GM23338 (cell line): ENCODE measurements around the gene SCN3B. TPM values are rescaled to one million over a fixed set of nuclear protein-coding genes. Genes with fewer than 3 reads are reported as not detected.
A peak's percentile ranks its signal among the peaks of the same experiment; 100 is the strongest.

ENCODE experiments used
- ATAC-seq: fragments of 200-7000 bp; cut with Tn5 transposase; 3 replicates; pipeline ENCODE4 v1.9.1; 2020
- DNase-seq: peaks from one replicate; pipeline ENCODE4 v3.0.0-alpha.2; 2015; ENCODE audit warnings: low spot score
- H2AFZ ChIP-seq: fragments of 200-600 bp; sonication (generic); 2 replicates; pipeline ENCODE4 v1.8.0; 2016; ENCODE audit warnings: antibody characterized with exemption, mild to moderate bottlenecking, moderate library complexity
- H3F3A ChIP-seq: fragments of 200-600 bp; sonication (generic); replicated peaks from 2 replicates; pipeline ENCODE4 v1.8.0; 2017; ENCODE audit warnings: antibody characterized with exemption, mixed run types, low read depth
- H3K27ac ChIP-seq: fragments of 200-600 bp; sonication (generic); 2 replicates; pipeline ENCODE4 v1.6.1; 2016; ENCODE audit warnings: low read depth
- H3K27me3 ChIP-seq: fragments of 200-600 bp; sonication (generic); 2 replicates; pipeline ENCODE4 v1.8.0; 2016; ENCODE audit warnings: mild to moderate bottlenecking, mixed run types, moderate library complexity; ENCODE audit not compliant: insufficient read depth
- H3K36me3 ChIP-seq: fragments of 200-600 bp; sonication (generic); 2 replicates; pipeline ENCODE4 v1.8.0; 2016; ENCODE audit warnings: mild to moderate bottlenecking; ENCODE audit not compliant: insufficient read depth
- H3K4me1 ChIP-seq: fragments of 200-600 bp; sonication (generic); 2 replicates; pipeline ENCODE4 v1.8.0; 2016; ENCODE audit warnings: mild to moderate bottlenecking, moderate library complexity; ENCODE audit not compliant: insufficient read depth
- H3K4me2 ChIP-seq: fragments of 200-600 bp; sonication (generic); 2 replicates; pipeline ENCODE4 v1.7.1; 2017; ENCODE audit warnings: mixed run types
- H3K4me3 ChIP-seq: fragments of 200-600 bp; sonication (generic); 2 replicates; pipeline ENCODE4 v1.6.1; 2016; ENCODE audit warnings: mixed run types
- H3K79me2 ChIP-seq: fragments of 200-600 bp; sonication (generic); replicated peaks from 2 replicates; pipeline ENCODE4 v1.8.0; 2017; ENCODE audit warnings: mild to moderate bottlenecking; ENCODE audit not compliant: insufficient read depth
- H3K9me2 ChIP-seq: fragments of 200-600 bp; sonication (generic); 2 replicates; pipeline ENCODE4 v1.8.0; 2017; ENCODE audit not compliant: insufficient read depth
- H4K20me1 ChIP-seq: fragments of 200-600 bp; sonication (generic); replicated peaks from 2 replicates; pipeline ENCODE4 v1.8.0; 2017; ENCODE audit warnings: mild to moderate bottlenecking; ENCODE audit not compliant: insufficient read depth
- H3K27ac Mint-ChIP-seq: 2 replicates; pipeline ENCODE4 v1.8.0; 2020; ENCODE audit warnings: inconsistent platforms, mild to moderate bottlenecking, moderate library complexity, mixed read lengths
- H3K27me3 Mint-ChIP-seq: 3 replicates; pipeline ENCODE4 v1.8.0; 2022; ENCODE audit warnings: low read depth, mild to moderate bottlenecking, moderate library complexity, mixed read lengths, inconsistent platforms; ENCODE audit not compliant: insufficient read depth, poor library complexity
- H3K36me3 Mint-ChIP-seq: 3 replicates; pipeline ENCODE4 v1.8.0; 2021; ENCODE audit warnings: low read depth, mild to moderate bottlenecking, inconsistent platforms, moderate library complexity, mixed read lengths
- H3K4me1 Mint-ChIP-seq: 3 replicates; pipeline ENCODE4 v1.8.0; 2020; ENCODE audit warnings: mild to moderate bottlenecking, inconsistent platforms, mixed read lengths
- H3K4me3 Mint-ChIP-seq: 3 replicates; pipeline ENCODE4 v1.8.0; 2021; ENCODE audit warnings: moderate library complexity, mild to moderate bottlenecking, inconsistent platforms, mixed read lengths
- H3K9me3 Mint-ChIP-seq: 3 replicates; pipeline ENCODE4 v1.8.0; 2020; ENCODE audit warnings: moderate library complexity, mild to moderate bottlenecking, inconsistent platforms, mixed read lengths
- CREB1 ChIP-seq: fragments of 250-450 bp; sonication (Bioruptor Pico); IDR thresholded peaks from 2 replicates; pipeline ENCODE4 v1.5.0; 2020; ENCODE audit warnings: low read depth, mild to moderate bottlenecking, moderate library complexity
- JUNB ChIP-seq: IDR thresholded peaks from one replicate; pipeline ENCODE4 v1.6.1; 2016; ENCODE audit warnings: antibody characterized with exemption; ENCODE audit not compliant: unreplicated experiment
- NANOG ChIP-seq: IDR thresholded peaks from 2 replicates; pipeline ENCODE4 v1.6.1; 2016; ENCODE audit warnings: antibody characterized with exemption, borderline replicate concordance
- POLR2AphosphoS5 ChIP-seq: IDR thresholded peaks from 2 replicates; pipeline ENCODE4 v1.6.1; 2016; ENCODE audit warnings: antibody characterized with exemption, low read depth
- STAT1 ChIP-seq: IDR thresholded peaks from one replicate; pipeline ENCODE4 v1.6.1; 2016; ENCODE audit warnings: antibody characterized with exemption; ENCODE audit not compliant: unreplicated experiment
- ZNF114 ChIP-seq: fragments of 250-450 bp; sonication (Bioruptor Pico); IDR thresholded peaks from 2 replicates; pipeline ENCODE4 v1.5.0; 2020; ENCODE audit warnings: mild to moderate bottlenecking, moderate library complexity
- ZNF331 ChIP-seq: fragments of 250-450 bp; sonication (Bioruptor Pico); IDR thresholded peaks from 2 replicates; pipeline ENCODE4 v1.5.0; 2020; ENCODE audit warnings: low read depth, mild to moderate bottlenecking, moderate library complexity
- polyA plus RNA-seq: library from polyadenylated mRNA; unstranded; fragments of >200 nt; fragmentation: Nextera tagmentation; extraction: Ambion mirVana; gene quantifications from 2 replicates; pipeline ENCODE4 v1.2.1, GENCODE V29; 2016
- total RNA-seq: library from RNA; depleted of rRNA; stranded (reverse); fragments of >200 nt; shearing (Covaris generic); gene quantifications from 2 replicates; pipeline ENCODE4 v1.2.3, GENCODE V29; 2014
- TF ChIP-seq, protein P1 (sequence below), 2 experiments: fragments of 200-600 bp in 1 of 2; sonication (generic) in 1 of 2; conservative IDR thresholded peaks; 2 replicates each; pipeline versions ENCODE4 v1.5.1 to v1.6.1; 2016 to 2017; ENCODE audit warnings: antibody characterized with exemption in 2 of 2, low read depth in 2 of 2, mild to moderate bottlenecking in 2 of 2, moderate library complexity in 1 of 2
- TF ChIP-seq, protein P2 (sequence below): IDR thresholded peaks from 2 replicates; pipeline ENCODE4 v1.6.1; 2016; ENCODE audit warnings: antibody characterized with exemption
- TF ChIP-seq, protein P3 (sequence below): fragments of 250-450 bp; sonication (Bioruptor Pico); IDR thresholded peaks from 2 replicates; pipeline ENCODE4 v1.5.0; 2020; ENCODE audit warnings: mild to moderate bottlenecking, moderate library complexity

The SCN3B gene
- total and polyA plus RNA-seq, 2 experiments from 2014 or later = 0.74 to 1.7 TPM

DNA sequence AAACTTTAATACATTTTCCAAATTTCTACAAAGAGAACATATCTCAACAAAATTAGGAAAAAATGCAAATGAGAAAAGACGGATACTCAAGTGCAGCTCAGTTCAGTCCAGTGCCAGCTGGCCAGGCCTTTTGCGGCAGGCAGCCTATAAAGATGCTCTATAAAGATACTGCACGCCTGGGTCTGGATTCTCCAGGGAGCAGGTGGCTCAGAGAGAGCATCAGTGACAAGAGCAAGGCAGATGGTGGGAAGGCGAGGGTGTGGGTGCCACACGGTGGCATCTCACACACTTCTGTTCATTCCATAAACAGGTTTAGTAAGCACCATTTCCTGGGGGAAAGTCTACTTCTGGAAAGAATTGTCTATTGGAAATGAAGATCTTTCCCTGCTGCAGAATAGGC is 18.1 kb upstream of the SCN3B start:
- TF ChIP-seq, protein P1, sequence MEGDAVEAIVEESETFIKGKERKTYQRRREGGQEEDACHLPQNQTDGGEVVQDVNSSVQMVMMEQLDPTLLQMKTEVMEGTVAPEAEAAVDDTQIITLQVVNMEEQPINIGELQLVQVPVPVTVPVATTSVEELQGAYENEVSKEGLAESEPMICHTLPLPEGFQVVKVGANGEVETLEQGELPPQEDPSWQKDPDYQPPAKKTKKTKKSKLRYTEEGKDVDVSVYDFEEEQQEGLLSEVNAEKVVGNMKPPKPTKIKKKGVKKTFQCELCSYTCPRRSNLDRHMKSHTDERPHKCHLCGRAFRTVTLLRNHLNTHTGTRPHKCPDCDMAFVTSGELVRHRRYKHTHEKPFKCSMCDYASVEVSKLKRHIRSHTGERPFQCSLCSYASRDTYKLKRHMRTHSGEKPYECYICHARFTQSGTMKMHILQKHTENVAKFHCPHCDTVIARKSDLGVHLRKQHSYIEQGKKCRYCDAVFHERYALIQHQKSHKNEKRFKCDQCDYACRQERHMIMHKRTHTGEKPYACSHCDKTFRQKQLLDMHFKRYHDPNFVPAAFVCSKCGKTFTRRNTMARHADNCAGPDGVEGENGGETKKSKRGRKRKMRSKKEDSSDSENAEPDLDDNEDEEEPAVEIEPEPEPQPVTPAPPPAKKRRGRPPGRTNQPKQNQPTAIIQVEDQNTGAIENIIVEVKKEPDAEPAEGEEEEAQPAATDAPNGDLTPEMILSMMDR (conservative IDR thresholded peaks at IDR 0.05; ENCODE audit: low read depth in 2 of 2) = no peak
- H3K27me3 ChIP-seq = no peaks in the 10 kb centered on the region
- no peak overlapping the region for H3K4me2 ChIP-seq
- no peaks in the 10 kb centered on the region for H3F3A ChIP-seq
- Mint-ChIP-seq H3K4me1 (peaks cover 8% of the 10 kb centered on the region; the same call in 2 of the 3 replicates), H3K27me3 (peaks cover 2% of the 10 kb centered on the region), H3K36me3 (no peaks in the 10 kb centered on the region), H3K4me3 (no peak overlapping the region), H3K27ac (no peak overlapping the region), H3K9me3 (no peaks in the 10 kb centered on the region)
- H3K4me1 ChIP-seq = no peaks in the 10 kb centered on the region
- no peak overlapping the region for H3K27ac ChIP-seq
- H4K20me1 ChIP-seq = no peaks in the 10 kb centered on the region
- ATAC-seq = no peak
- no peak overlapping the region for H3K4me3 ChIP-seq
- no peaks in the 10 kb centered on the region for H3K9me2 ChIP-seq
- no peak for DNase-seq
- H3K36me3 ChIP-seq = no peaks in the 10 kb centered on the region
- no peak overlapping the region for H2AFZ ChIP-seq
- no peaks in the 10 kb centered on the region for H3K79me2 ChIP-seq

DNA sequence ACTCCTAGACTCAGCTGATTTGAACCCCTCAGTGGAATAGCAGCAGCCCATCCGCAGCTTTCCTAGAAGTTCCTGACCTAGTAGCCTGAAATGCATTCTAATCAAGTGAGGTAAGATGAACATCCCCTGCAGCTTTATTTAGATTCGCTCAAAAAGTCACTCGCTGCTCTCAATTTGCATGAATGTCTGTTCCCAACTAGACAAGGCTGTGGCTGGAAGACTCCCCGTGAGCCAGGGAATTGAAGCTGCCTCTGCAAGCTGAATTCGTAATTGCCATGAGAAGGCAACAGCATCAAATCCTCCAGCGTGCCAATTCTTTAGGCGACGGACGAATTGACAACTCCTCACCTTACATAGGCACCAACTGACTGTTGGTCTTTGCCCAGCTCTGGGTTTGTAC is 17.1 kb upstream of the SCN3B start:
- H4K20me1 ChIP-seq = no peaks in the 10 kb centered on the region
- no peaks in the 10 kb centered on the region for H3K9me2 ChIP-seq
- H3F3A ChIP-seq = no peaks in the 10 kb centered on the region
- no peak overlapping the region for H3K4me2 ChIP-seq
- Mint-ChIP-seq H3K36me3 (no peaks in the 10 kb centered on the region), H3K27ac (no peak overlapping the region), H3K27me3 (peaks cover 2% of the 10 kb centered on the region), H3K9me3 (no peaks in the 10 kb centered on the region), H3K4me3 (no peak overlapping the region), H3K4me1 (peaks cover 8% of the 10 kb centered on the region; the same call in 2 of the 3 replicates)
- H3K4me1 ChIP-seq = no peaks in the 10 kb centered on the region
- peak; percentile 23 for DNase-seq
- peak; percentile 56 for ATAC-seq
- no peak overlapping the region for H3K4me3 ChIP-seq
- H3K27me3 ChIP-seq = no peaks in the 10 kb centered on the region
- H3K36me3 ChIP-seq = no peaks in the 10 kb centered on the region
- H3K79me2 ChIP-seq = no peaks in the 10 kb centered on the region
- peak overlapping the region; percentile 80; the same call in 1 of the 2 replicates for H2AFZ ChIP-seq
- H3K27ac ChIP-seq = no peak overlapping the region
- TF ChIP-seq, protein P1 (conservative IDR thresholded peaks at IDR 0.05; ENCODE audit: low read depth in 2 of 2) = no peak
- TF ChIP-seq, protein P2, sequence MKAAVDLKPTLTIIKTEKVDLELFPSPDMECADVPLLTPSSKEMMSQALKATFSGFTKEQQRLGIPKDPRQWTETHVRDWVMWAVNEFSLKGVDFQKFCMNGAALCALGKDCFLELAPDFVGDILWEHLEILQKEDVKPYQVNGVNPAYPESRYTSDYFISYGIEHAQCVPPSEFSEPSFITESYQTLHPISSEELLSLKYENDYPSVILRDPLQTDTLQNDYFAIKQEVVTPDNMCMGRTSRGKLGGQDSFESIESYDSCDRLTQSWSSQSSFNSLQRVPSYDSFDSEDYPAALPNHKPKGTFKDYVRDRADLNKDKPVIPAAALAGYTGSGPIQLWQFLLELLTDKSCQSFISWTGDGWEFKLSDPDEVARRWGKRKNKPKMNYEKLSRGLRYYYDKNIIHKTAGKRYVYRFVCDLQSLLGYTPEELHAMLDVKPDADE = no peak
- TF ChIP-seq JUNB = no peak
- TF ChIP-seq, protein P3, sequence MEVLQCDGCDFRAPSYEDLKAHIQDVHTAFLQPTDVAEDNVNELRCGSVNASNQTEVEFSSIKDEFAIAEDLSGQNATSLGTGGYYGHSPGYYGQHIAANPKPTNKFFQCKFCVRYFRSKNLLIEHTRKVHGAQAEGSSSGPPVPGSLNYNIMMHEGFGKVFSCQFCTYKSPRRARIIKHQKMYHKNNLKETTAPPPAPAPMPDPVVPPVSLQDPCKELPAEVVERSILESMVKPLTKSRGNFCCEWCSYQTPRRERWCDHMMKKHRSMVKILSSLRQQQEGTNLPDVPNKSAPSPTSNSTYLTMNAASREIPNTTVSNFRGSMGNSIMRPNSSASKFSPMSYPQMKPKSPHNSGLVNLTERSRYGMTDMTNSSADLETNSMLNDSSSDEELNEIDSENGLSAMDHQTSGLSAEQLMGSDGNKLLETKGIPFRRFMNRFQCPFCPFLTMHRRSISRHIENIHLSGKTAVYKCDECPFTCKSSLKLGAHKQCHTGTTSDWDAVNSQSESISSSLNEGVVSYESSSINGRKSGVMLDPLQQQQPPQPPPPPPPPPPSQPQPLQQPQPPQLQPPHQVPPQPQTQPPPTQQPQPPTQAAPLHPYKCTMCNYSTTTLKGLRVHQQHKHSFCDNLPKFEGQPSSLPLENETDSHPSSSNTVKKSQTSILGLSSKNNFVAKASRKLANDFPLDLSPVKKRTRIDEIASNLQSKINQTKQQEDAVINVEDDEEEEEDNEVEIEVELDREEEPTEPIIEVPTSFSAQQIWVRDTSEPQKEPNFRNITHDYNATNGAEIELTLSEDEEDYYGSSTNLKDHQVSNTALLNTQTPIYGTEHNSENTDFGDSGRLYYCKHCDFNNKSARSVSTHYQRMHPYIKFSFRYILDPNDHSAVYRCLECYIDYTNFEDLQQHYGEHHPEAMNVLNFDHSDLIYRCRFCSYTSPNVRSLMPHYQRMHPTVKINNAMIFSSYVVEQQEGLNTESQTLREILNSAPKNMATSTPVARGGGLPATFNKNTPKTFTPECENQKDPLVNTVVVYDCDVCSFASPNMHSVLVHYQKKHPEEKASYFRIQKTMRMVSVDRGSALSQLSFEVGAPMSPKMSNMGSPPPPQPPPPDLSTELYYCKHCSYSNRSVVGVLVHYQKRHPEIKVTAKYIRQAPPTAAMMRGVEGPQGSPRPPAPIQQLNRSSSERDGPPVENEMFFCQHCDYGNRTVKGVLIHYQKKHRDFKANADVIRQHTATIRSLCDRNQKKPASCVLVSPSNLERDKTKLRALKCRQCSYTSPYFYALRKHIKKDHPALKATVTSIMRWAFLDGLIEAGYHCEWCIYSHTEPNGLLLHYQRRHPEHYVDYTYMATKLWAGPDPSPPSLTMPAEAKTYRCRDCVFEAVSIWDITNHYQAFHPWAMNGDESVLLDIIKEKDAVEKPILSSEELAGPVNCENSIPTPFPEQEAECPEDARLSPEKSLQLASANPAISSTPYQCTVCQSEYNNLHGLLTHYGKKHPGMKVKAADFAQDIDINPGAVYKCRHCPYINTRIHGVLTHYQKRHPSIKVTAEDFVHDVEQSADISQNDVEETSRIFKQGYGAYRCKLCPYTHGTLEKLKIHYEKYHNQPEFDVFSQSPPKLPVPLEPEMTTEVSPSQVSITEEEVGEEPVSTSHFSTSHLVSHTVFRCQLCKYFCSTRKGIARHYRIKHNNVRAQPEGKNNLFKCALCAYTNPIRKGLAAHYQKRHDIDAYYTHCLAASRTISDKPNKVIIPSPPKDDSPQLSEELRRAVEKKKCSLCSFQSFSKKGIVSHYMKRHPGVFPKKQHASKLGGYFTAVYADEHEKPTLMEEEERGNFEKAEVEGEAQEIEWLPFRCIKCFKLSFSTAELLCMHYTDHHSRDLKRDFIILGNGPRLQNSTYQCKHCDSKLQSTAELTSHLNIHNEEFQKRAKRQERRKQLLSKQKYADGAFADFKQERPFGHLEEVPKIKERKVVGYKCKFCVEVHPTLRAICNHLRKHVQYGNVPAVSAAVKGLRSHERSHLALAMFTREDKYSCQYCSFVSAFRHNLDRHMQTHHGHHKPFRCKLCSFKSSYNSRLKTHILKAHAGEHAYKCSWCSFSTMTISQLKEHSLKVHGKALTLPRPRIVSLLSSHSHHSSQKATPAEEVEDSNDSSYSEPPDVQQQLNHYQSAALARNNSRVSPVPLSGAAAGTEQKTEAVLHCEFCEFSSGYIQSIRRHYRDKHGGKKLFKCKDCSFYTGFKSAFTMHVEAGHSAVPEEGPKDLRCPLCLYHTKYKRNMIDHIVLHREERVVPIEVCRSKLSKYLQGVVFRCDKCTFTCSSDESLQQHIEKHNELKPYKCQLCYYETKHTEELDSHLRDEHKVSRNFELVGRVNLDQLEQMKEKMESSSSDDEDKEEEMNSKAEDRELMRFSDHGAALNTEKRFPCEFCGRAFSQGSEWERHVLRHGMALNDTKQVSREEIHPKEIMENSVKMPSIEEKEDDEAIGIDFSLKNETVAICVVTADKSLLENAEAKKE = no peak
- no peak for TF ChIP-seq STAT1
- TF ChIP-seq CREB1 (CRISPR knock-in tag) = no peak
- TF ChIP-seq POLR2AphosphoS5 = no peak
- no peak for TF ChIP-seq ZNF114 (CRISPR knock-in tag)
- TF ChIP-seq ZNF331 = no peak
- TF ChIP-seq NANOG = no peak
